AG08396 (cell line): Measurements from ENCODE around the gene TRIM27.
"Not testable (repeated sequence)": the region's sequence is repeated elsewhere in the genome, so short reads cannot be mapped to it uniquely, and the experiment has no call there.

Experiments
- DNase-seq: peaks from one replicate; pipeline ENCODE4 v3.0.0; 2012; ENCODE audit warnings: low spot score, mixed read lengths

Gene TRIM27

GRCh38 chr6:28864326-28864923, 59.4 kb downstream of the TRIM27 start:
- no peak for DNase-seq

DNA sequence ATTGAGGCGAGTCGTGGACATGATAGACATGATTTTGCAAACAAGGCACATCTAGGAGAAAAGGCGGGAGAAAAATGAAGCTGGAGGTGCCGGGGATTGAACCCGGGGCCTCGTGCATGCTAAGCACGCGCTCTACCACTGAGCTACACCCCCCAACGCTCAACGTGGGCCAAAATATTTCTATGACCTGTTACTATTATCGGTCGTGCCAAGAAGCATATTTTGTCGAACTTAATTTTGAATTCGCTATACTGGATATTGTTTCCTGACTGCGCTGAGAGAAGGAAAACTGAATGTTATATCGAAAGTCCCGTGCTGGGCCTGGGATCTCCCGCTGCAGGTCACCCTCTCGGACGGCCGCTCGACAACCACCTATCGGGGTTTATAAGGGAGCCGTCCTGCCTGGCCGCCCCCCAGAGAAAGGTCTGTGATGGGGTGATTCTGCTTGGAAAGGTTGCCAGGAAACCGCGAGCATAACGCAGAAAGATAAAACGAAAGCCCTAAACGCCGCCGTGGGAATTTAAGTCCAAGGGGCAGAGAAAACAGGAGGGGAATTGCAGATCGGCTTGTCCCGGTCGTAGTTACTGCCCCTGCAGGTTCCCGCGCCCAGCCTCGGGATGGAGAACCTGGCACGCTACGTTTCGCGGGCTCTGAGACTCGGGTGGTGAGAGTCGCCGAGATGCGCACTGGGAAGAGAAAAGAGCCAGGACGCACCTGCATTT, 60.0 kb downstream of the TRIM27 start:
- peak; percentile 70 for DNase-seq

DNA sequence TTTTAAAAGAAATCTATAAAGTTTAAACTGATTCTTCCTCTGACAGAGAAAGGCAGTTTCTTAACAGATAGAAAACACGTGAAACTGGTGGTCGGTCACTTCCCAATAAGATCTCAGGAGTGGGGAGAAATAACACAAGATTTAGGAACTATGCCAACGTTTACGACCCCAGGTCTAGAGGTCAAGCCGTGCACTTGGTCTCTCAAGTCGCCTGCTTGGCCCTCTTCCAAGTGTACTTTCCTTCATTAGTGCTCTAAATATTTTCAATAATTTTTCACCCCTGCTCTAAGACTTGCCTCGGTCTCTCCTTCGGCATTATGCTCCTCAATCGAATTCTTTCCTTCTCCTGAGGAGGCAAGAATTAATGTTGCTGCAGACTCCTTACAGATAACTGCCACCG, 61.7 kb downstream of the TRIM27 start:
- no peak for DNase-seq

GRCh38 chr6:28861339-28861738, 62.4 kb downstream of the TRIM27 start:
- no peak for DNase-seq

- no peak for DNase-seq
These were observed 63.2 kb downstream of the TRIM27 start for GRCh38 chr6:28860581-28860980.

- DNase-seq, result no peak
These were observed 64.8 kb downstream of the TRIM27 start for GRCh38 chr6:28858963-28859362.

DNA sequence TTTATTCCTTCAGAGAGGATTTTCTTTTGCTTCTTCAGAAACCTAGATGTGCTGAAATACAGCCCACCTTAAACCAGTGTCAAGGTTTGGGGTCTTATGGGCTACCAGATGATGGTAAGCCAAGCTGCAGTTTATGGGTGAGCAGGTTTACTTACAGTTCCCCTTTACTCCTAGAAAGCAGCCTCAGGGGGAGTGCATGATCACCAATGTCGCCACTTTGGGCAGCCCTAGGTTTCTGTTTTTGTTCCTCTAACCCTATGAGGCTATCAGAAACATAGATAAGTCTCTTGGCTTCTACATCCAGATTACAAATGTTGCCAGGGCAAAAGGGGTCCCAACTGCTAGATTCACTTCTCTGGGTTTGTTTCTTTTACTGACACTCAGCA, 67.2 kb downstream of the TRIM27 start:
- no peak for DNase-seq

GRCh38 chr6:28854405-28854804, 69.4 kb downstream of the TRIM27 start:
- not testable (repeated sequence) for DNase-seq
